A549 (cell line): Measurements from ENCODE around the gene ASMTL. TPM values are rescaled to one million over a fixed set of nuclear protein-coding genes. Genes with fewer than 3 reads are reported as not detected.

Experiments
- ATAC-seq, 2 experiments: fragments of 200-7000 bp in 1 of 2; fragments of >200 bp in 1 of 2; cut with Nextera tagmentation in 1 of 2; cut with Tn5 transposase in 1 of 2; 3 replicates each; pipeline versions ENCODE4 v1.8.0 to v1.9.1; 2018 to 2020; ENCODE audit warnings: mild to moderate bottlenecking in 1 of 2, moderate library complexity in 1 of 2
- CTCF ChIA-PET: fragments of 300-600 bp; sonication (Branson Sonifier 250); formaldehyde crosslinking; extraction: SDS; loops from one replicate; lab custom pipeline; 2021; ENCODE audit warnings: antibody characterized with exemption, inconsistent platforms; lab: Yijun Ruan, JAX
- POLR2A ChIA-PET: fragments of 350-600 bp; formaldehyde crosslinking; extraction: SDS; loops from one replicate; lab custom pipeline; 2021; ENCODE audit warnings: antibody characterized with exemption, inconsistent platforms; lab: Yijun Ruan, JAX
- DNase-seq, 2 experiments: peaks; one replicate each; pipeline versions ENCODE4 v3.0.0 to v3.0.0-alpha.2; 2011 to 2016; ENCODE audit warnings: low read depth in 1 of 2, low spot score in 1 of 2
- FAIRE-seq: peaks from 2 replicates; lab custom pipeline; 2011; peaks lifted over from hg19 to GRCh38; lab: Jason Lieb, UNC
- H3K27ac ChIP-seq, 2 experiments: fragments of >200 bp; sonication (Bioruptor Twin); formaldehyde crosslinking; 3 replicates each; pipeline ENCODE4 v1.5.1; 2016 to 2017
- H3K4me1 ChIP-seq: fragments of >200 bp; sonication (Bioruptor Twin); formaldehyde crosslinking; 3 replicates; pipeline ENCODE4 v1.6.1; 2016
- H3K4me2 ChIP-seq: fragments of >200 bp; sonication (Bioruptor Twin); formaldehyde crosslinking; 3 replicates; pipeline ENCODE4 v1.6.1; 2016
- H3K4me3 ChIP-seq: fragments of >200 bp; sonication (Bioruptor Twin); formaldehyde crosslinking; 3 replicates; pipeline ENCODE4 v1.5.1; 2016
- H3K9me3 ChIP-seq: fragments of >200 bp; sonication (Bioruptor Twin); formaldehyde crosslinking; 3 replicates; pipeline ENCODE4 v1.6.1; 2016
- CBX2 ChIP-seq: fragments of 200-600 bp; sonication (generic); IDR thresholded peaks from 2 replicates; pipeline ENCODE4 v1.6.1; 2016; ENCODE audit warnings: low read depth, mild to moderate bottlenecking, borderline replicate concordance
- CHD2 ChIP-seq: fragments of 150-350 bp; IDR thresholded peaks from 2 replicates; pipeline ENCODE4 v1.6.1; 2014; ENCODE audit warnings: low read length; ENCODE audit not compliant: partially characterized antibody
- CHD4 ChIP-seq: fragments of 200-600 bp; sonication (generic); IDR thresholded peaks from 2 replicates; pipeline ENCODE4 v1.6.1; 2016; ENCODE audit warnings: antibody characterized with exemption, mild to moderate bottlenecking, borderline replicate concordance
- CTCF ChIP-seq: fragments of >200 bp; sonication (Bioruptor Twin); formaldehyde crosslinking; IDR thresholded peaks from 3 replicates; pipeline ENCODE4 v1.5.1; 2016
- E2F6 ChIP-seq: IDR thresholded peaks from 2 replicates; pipeline ENCODE4 v1.6.1; 2012; ENCODE audit warnings: low read depth, borderline replicate concordance
- EP300 ChIP-seq, 2 experiments: fragments of >200 bp; sonication (Bioruptor Twin); formaldehyde crosslinking; IDR thresholded peaks; 2 replicates in 1 of 2; 3 replicates in 1 of 2; pipeline ENCODE4 v1.6.1; 2016 to 2017
- ESRRA ChIP-seq: fragments of 150-350 bp; IDR thresholded peaks from 2 replicates; pipeline ENCODE4 v1.6.1; 2014; ENCODE audit warnings: mild to moderate bottlenecking, low read length, borderline replicate concordance
- FOSB ChIP-seq: fragments of 250-450 bp; sonication (Bioruptor Pico); IDR thresholded peaks from 2 replicates; pipeline ENCODE4 v1.5.0; 2020; ENCODE audit warnings: mild to moderate bottlenecking, moderate library complexity
- GATA3 ChIP-seq: IDR thresholded peaks from 2 replicates; pipeline ENCODE4 v1.6.1; 2012; ENCODE audit warnings: borderline replicate concordance
- HEYL ChIP-seq: fragments of 250-450 bp; sonication (Bioruptor Pico); IDR thresholded peaks from 2 replicates; pipeline ENCODE4 v1.8.0; 2021; ENCODE audit warnings: mild to moderate bottlenecking, moderate library complexity
- JUN ChIP-seq, 2 experiments: fragments of >200 bp; sonication (Bioruptor Twin); formaldehyde crosslinking; IDR thresholded peaks; 2 replicates in 1 of 2; 3 replicates in 1 of 2; pipeline ENCODE4 v1.6.1; 2016 to 2017
- KDM1A ChIP-seq: fragments of 200-600 bp; sonication (generic); IDR thresholded peaks from 2 replicates; pipeline ENCODE4 v1.6.1; 2016; ENCODE audit warnings: low read depth, mild to moderate bottlenecking
- NPAS2 ChIP-seq: fragments of 250-450 bp; sonication (Bioruptor Pico); IDR thresholded peaks from 2 replicates; pipeline ENCODE4 v1.8.0; 2022; ENCODE audit warnings: mild to moderate bottlenecking, moderate library complexity, borderline replicate concordance
- PHF8 ChIP-seq: fragments of 200-600 bp; sonication (generic); IDR thresholded peaks from 2 replicates; pipeline ENCODE4 v1.6.1; 2016; ENCODE audit warnings: low read depth, mild to moderate bottlenecking, antibody characterized with exemption, moderate library complexity, borderline replicate concordance
- POLR2AphosphoS2 ChIP-seq: conservative IDR thresholded peaks from 2 replicates; pipeline ENCODE4 v1.6.1; 2012; ENCODE audit warnings: low read length, improper control_type of control experiment, inconsistent platforms
- RFX5 ChIP-seq: fragments of 450-650 bp; IDR thresholded peaks from 2 replicates; pipeline ENCODE4 v1.7.1; 2014; ENCODE audit warnings: antibody characterized with exemption, mild to moderate bottlenecking, moderate library complexity
- RNF2 ChIP-seq: fragments of 200-600 bp; sonication (generic); IDR thresholded peaks from 2 replicates; pipeline ENCODE4 v1.6.1; 2016; ENCODE audit warnings: low read depth, mild to moderate bottlenecking, antibody characterized with exemption, moderate library complexity, borderline replicate concordance
- TFCP2L1 ChIP-seq: fragments of 250-450 bp; sonication (Bioruptor Pico); IDR thresholded peaks from 2 replicates; pipeline ENCODE4 v1.5.0; 2021; ENCODE audit warnings: mild to moderate bottlenecking
- ZC3H11A ChIP-seq: fragments of 450-650 bp; IDR thresholded peaks from 2 replicates; pipeline ENCODE4 v1.6.1; 2014; ENCODE audit warnings: antibody characterized with exemption, mild to moderate bottlenecking
- WGBS: methylation state at CpG from one replicate; pipeline ENCODE4 v1.1.6; 2017; ENCODE audit errors: missing lambda C conversion rate; 5-methylcytosine and 5-hydroxymethylcytosine counted together
- polyA plus RNA-seq, 4 experiments: library from polyadenylated mRNA; depleted of rRNA in 3 of 4; stranded (reverse); fragments of >200 nt; fragmentation: RNase III in 1 of 4; extraction: RNeasy Plus Mini Kit Qiagen cat#74134 plus additional on column Dnase treatment in 1 of 4; gene quantifications; 2 replicates in 3 of 4; 3 replicates in 1 of 4; pipeline ENCODE4 v1.2.3, GENCODE V29; 2011 to 2017
- TF ChIP-seq, protein P1 (sequence below): IDR thresholded peaks from 2 replicates; pipeline ENCODE4 v1.6.1; 2012
- TF ChIP-seq, protein P2 (sequence below): fragments of 150-350 bp; IDR thresholded peaks from 2 replicates; pipeline ENCODE4 v1.6.1; 2014; ENCODE audit warnings: low read depth, mild to moderate bottlenecking, low read length
- TF ChIP-seq, protein P3 (sequence below): fragments of 450-650 bp; IDR thresholded peaks from 2 replicates; pipeline ENCODE4 v1.6.1; 2014; ENCODE audit warnings: antibody characterized with exemption

ASMTL gene
- polyA plus RNA-seq, 2 of the 4 experiments (the other 2 are of a cell fraction): 12.3 to 15.4 TPM

DNA sequence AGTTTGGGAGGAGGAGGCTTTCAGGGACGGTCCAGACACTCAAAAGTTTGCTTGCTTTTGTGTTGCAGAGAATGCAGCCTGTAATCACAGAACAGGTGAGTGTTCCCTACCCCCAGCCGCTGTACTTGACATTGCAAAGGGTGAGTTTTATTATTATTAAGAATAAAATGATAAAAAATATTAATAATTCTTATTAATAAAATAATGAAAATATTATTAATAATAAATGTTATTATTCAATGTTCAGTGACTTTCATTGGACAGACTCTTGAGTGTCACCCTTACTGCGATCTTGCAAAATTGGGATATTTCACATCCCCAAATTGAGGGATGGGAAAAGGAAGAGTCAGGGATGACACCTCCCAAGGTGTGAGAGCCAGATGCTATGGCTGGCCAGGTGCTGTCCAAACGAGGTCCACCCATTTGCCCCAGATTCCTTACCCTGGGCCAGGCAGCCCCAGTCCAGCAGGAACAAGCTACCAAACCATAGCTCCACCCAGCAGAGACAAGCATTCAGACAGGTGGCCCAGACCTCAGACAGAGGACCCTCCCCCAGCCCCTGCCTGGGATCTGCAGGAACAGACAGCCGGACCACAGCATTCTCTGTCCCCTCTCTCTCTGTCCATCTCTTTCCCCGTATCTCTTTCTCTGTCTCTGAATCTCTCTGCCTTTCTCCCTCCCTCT is 93.8 kb downstream of the ASMTL start:
- DNase-seq (no peak), FAIRE-seq (no peak), ATAC-seq (peak; percentile 27 to 43; a peak in 2 of 6 replicates)
- 77% methylated on average over 6 of the region's 6 CpGs for WGBS
- H3K27ac ChIP-seq: no peak overlapping the region
- no peak overlapping the region for H3K4me3 ChIP-seq
- CTCF ChIA-PET: no interaction called here
- H3K9me3 ChIP-seq: no peaks in the 10 kb centered on the region
- H3K4me1 ChIP-seq: no peaks in the 10 kb centered on the region
- POLR2A ChIA-PET: no interaction called here
- TF ChIP-seq RNF2 (no peak), HEYL (no peak), ESRRA (no peak), NPAS2 (CRISPR knock-in tag) (no peak), CBX2 (no peak)
- TF ChIP-seq, protein P1, sequence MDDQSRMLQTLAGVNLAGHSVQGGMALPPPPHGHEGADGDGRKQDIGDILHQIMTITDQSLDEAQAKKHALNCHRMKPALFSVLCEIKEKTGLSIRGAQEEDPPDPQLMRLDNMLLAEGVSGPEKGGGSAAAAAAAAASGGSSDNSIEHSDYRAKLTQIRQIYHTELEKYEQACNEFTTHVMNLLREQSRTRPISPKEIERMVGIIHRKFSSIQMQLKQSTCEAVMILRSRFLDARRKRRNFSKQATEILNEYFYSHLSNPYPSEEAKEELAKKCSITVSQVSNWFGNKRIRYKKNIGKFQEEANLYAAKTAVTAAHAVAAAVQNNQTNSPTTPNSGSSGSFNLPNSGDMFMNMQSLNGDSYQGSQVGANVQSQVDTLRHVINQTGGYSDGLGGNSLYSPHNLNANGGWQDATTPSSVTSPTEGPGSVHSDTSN: no peak
- H3K4me2 ChIP-seq: no peak overlapping the region

- 92% methylated on average over 10 of the region's 10 CpGs for WGBS
- TF ChIP-seq KDM1A: peak; percentile 48; the same call in 1 of the 2 replicates
- TF ChIP-seq, protein P2, sequence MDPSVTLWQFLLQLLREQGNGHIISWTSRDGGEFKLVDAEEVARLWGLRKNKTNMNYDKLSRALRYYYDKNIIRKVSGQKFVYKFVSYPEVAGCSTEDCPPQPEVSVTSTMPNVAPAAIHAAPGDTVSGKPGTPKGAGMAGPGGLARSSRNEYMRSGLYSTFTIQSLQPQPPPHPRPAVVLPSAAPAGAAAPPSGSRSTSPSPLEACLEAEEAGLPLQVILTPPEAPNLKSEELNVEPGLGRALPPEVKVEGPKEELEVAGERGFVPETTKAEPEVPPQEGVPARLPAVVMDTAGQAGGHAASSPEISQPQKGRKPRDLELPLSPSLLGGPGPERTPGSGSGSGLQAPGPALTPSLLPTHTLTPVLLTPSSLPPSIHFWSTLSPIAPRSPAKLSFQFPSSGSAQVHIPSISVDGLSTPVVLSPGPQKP: no peak
- Histone ChIP-seq H3K27ac (no peak overlapping the region), H3K9me3 (no peaks in the 10 kb centered on the region; the same call in 2 of the 3 replicates), H3K4me3 (no peak overlapping the region), H3K4me1 (no peaks in the 10 kb centered on the region), H3K4me2 (no peak overlapping the region)
- ATAC-seq (no peak), FAIRE-seq (no peak), DNase-seq (no peak)
- POLR2A ChIA-PET: no interaction called here
- CTCF ChIA-PET: no interaction called here
Measured at GRCh38 chrX:1357993-1358392, 94.7 kb downstream of the ASMTL start.

- CTCF ChIA-PET: no interaction called here
- POLR2A ChIA-PET: no interaction called here
- 51% methylated on average over 10 of the region's 11 CpGs for WGBS
- peak; percentile 57 to 68 for ATAC-seq
- Histone ChIP-seq H3K27ac (peak overlapping the region in 1 of 2 experiments; percentile 2; a peak in 1 of 6 replicates), H3K9me3 (no peaks in the 10 kb centered on the region; the same call in 2 of the 3 replicates), H3K4me3 (no peak overlapping the region), H3K4me1 (no peaks in the 10 kb centered on the region), H3K4me2 (no peak overlapping the region)
- no peak for DNase-seq
- no peak for FAIRE-seq
- TF ChIP-seq, protein P3, sequence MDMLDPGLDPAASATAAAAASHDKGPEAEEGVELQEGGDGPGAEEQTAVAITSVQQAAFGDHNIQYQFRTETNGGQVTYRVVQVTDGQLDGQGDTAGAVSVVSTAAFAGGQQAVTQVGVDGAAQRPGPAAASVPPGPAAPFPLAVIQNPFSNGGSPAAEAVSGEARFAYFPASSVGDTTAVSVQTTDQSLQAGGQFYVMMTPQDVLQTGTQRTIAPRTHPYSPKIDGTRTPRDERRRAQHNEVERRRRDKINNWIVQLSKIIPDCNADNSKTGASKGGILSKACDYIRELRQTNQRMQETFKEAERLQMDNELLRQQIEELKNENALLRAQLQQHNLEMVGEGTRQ: no peak
- no peak for TF ChIP-seq ZC3H11A
- TF ChIP-seq, protein P1: no peak
- TF ChIP-seq CHD2: no peak
- TF ChIP-seq POLR2AphosphoS2: no peak
- TF ChIP-seq E2F6: no peak
- TF ChIP-seq PHF8: no peak
- no peak for TF ChIP-seq JUN (IDR thresholded peaks at IDR 0.05)
- no peak for TF ChIP-seq CHD4
- no peak for TF ChIP-seq TFCP2L1 (CRISPR knock-in tag)
- TF ChIP-seq EP300 (IDR thresholded peaks at IDR 0.05): no peak
- TF ChIP-seq RFX5: no peak
- TF ChIP-seq CTCF: no peak
- no peak for TF ChIP-seq FOSB (CRISPR knock-in tag)
- no peak for TF ChIP-seq GATA3
Measured at GRCh38 chrX:1355131-1356046, 97.3 kb downstream of the ASMTL start.
